GM12891 (cell line): ENCODE measurements around the gene HEMGN. TPM values are rescaled to one million over a fixed set of nuclear protein-coding genes. Genes with fewer than 3 reads are reported as not detected.

Source experiments
- DNase-seq: peaks from one replicate; pipeline ENCODE4 v3.0.0; 2011; ENCODE audit warnings: low spot score; ENCODE audit not compliant: insufficient read length
- FAIRE-seq: peaks from 2 replicates; lab custom pipeline; 2011; peaks lifted over from hg19 to GRCh38; lab: Jason Lieb, UNC
- PAX5 ChIP-seq: IDR thresholded peaks from 2 replicates; pipeline ENCODE4 v1.6.1; 2011; ENCODE audit warnings: low read length, moderate library complexity, mild to moderate bottlenecking; ENCODE audit not compliant: insufficient read depth, severe bottlenecking
- POLR2A ChIP-seq: IDR thresholded peaks from 2 replicates; pipeline ENCODE4 v1.6.1; 2011; ENCODE audit warnings: low read depth, low read length, control low read depth
- POLR2AphosphoS5 ChIP-seq: IDR thresholded peaks from 2 replicates; pipeline ENCODE4 v1.6.1; 2011; ENCODE audit warnings: low read depth, low read length, control low read depth
- POU2F2 ChIP-seq: IDR thresholded peaks from 2 replicates; pipeline ENCODE4 v1.6.1; 2011; ENCODE audit warnings: low read depth, mild to moderate bottlenecking, control low read depth, low read length, moderate library complexity
- SPI1 ChIP-seq: IDR thresholded peaks from 2 replicates; pipeline ENCODE4 v1.6.1; 2011; ENCODE audit warnings: low read depth, low read length, control low read depth
- TAF1 ChIP-seq: IDR thresholded peaks from 2 replicates; pipeline ENCODE4 v1.6.1; 2011; ENCODE audit warnings: low read depth, low read length, control low read depth
- polyA plus RNA-seq: library from polyadenylated mRNA; unstranded; fragments of >200 nt; gene quantifications from one replicate; pipeline ENCODE4 v1.2.1, GENCODE V29; 2012; ENCODE audit warnings: low read depth, missing spikeins, inconsistent platforms; ENCODE audit not compliant: missing spikeins

HEMGN gene, protein sequence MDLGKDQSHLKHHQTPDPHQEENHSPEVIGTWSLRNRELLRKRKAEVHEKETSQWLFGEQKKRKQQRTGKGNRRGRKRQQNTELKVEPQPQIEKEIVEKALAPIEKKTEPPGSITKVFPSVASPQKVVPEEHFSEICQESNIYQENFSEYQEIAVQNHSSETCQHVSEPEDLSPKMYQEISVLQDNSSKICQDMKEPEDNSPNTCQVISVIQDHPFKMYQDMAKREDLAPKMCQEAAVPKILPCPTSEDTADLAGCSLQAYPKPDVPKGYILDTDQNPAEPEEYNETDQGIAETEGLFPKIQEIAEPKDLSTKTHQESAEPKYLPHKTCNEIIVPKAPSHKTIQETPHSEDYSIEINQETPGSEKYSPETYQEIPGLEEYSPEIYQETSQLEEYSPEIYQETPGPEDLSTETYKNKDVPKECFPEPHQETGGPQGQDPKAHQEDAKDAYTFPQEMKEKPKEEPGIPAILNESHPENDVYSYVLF
- polyA plus RNA-seq = 0.06 TPM

DNA sequence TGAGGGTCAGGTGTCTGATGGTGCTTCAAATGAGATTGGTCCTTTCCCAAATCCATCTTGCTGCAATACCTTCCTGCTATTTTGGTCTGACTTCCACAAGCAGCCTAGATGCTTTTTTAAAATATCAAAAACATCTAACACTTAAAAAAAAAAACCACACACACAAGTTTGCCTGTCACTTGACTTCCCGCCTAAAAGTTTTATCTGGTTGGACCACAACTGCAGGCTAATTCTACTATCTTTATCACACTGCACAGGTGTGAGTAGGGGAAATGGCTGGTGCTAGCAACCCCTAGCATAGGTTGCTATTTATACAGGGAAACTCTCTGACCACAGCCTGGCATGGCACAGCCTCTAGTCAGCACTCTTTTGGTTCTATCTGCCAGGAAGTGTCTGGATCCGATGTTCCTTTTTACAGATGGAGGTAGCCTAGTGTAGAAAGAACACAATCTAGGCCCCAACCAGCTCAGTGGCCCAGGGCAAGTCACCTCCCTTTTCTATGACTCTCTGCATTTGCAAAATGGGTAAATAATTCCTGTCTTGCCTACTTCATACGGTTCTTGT is at the start of gene HEMGN:
TSS of gene HEMGN (minus strand) at position 92 of the 564 bp plus-strand sequence. CDS start at position 56, 36 bp downstream.
- no peak for DNase-seq
- TF ChIP-seq PAX5 (no peak), POLR2AphosphoS5 (no peak), POU2F2 (no peak), SPI1 (no peak), TAF1 (no peak), POLR2A (no peak)
- FAIRE-seq = peak; percentile 72

DNA sequence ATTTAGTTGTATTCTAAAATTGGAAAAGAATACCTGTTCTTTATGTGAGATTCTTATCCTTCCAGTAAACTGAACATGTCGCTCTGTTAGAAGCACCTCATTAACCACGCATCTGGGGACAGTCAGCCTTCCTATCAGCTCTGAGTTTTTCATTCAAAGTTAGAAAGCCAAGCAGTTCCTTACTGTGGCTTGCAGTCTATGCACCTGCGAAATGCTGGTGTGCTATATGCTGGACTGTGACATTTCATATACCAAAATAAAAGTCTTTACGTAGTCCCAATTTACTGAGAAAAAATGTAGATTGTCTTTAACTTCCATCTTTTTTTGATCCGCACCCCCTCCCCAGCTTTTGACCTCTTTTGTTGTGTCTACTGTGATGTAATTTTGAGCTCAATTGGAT is 49.5 kb upstream of the HEMGN start:
- peak; percentile 63 for FAIRE-seq
- DNase-seq = no peak
- TF ChIP-seq PAX5 (no peak), SPI1 (0 out of 2 replicates have a peak, but pooled peaks have one; percentile 30)

GRCh38 chr9:97985058-97985861 is 47.3 kb upstream of the HEMGN start:
- no peak for FAIRE-seq
- no peak for DNase-seq
- TF ChIP-seq POU2F2 (no peak), PAX5 (no peak), POLR2AphosphoS5 (no peak), TAF1 (no peak), POLR2A (no peak), SPI1 (no peak)

GRCh38 chr9:97984188-97985057 is 46.5 kb upstream of the HEMGN start:
- no peak for TF ChIP-seq SPI1
- peak; percentile 18; the same call in 1 of the 2 replicates for TF ChIP-seq POU2F2
- peak; percentile 67; the same call in 1 of the 2 replicates for TF ChIP-seq POLR2A
- no peak for TF ChIP-seq PAX5
- no peak; the same call in 1 of the 2 replicates for TF ChIP-seq TAF1
- TF ChIP-seq POLR2AphosphoS5 = peak; percentile 80
- FAIRE-seq (peak; percentile 89), DNase-seq (peak; percentile 54)

DNA sequence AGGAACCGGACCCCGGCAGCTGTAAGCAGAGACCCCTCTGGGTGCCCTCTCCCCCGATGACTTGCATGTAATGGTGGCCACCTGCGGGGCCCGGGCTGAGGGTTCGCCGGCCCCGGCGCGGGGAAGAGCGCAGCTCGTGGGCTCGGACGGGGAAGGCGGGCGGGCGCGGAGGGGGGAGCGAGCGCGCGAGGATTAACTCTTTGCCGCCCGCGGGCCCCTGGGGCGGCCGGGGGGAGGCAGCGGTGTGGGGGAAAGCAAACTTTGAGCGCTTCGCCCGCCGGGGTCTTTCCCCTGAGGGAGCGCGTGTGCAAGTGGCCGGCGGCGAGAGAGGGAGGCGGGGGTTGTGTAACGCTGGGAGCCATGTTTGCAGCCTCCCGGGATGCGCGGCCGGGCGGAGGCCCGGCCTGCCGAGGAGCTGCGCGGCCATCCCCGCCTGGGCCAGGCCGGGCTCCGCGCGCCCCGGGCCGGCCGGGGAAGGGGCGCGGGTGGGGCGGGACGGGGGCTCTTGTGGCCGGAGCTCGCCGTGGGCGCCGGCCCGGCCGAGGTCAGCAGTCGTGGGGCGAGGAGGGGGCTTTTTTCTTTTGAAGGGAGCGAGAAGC is 45.7 kb upstream of the HEMGN start:
- TF ChIP-seq PAX5 (no peak), POLR2A (0 out of 2 replicates have a peak, but pooled peaks have one; percentile 34)
- DNase-seq = peak; percentile 37
- no peak for FAIRE-seq

DNA sequence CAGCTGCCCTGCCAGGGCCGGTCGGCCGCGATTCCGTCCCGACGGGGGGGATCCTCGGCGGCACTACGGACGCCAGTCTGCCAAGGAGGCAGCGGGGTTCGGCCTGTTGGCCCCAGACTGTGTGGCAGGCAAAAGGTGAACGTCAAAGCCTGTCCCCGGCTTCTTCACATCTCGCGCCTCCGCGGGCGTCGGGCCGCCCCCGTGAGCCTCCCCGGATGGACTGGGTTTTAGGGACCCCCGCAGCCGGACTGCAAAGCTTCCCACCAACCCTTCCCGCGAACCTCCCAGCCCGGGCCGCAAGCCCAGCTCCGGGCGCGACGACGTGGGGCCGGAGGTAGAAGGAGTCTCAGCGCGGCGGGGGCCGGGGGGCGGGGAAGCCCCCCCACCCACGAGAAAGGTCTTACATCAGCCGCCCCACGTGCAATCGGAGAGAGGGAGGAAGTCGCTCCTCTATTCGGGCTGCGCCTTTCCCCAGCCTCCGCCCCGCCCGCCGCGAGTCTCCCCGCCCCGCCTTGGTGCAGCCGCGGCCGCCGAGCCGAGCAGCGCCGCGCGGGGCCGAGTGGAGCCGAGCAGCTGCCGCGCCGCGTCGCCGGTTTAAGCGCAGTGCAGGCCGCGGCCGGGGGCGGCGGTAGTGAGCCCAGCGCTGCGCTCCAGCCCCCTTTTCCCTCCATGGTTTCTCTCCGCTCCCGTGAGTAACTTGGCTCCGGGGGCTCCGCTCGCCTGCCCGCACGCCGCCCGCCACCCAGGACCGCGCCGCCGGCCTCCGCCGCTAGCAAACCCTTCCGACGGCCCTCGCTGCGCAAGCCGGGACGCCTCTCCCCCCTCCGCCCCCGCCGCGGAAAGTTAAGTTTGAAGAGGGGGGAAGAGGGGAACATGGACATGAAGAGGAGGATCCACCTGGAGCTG is 45.0 kb upstream of the HEMGN start, which contains the start of gene ANP32B:
TSS of gene ANP32B (plus strand) at position 659 of the 906 bp plus-strand sequence. CDS start at position 874, 215 bp downstream.
- TF ChIP-seq POLR2A (no peak), TAF1 (peak; percentile 76), SPI1 (peak; percentile 70), PAX5 (no peak), POLR2AphosphoS5 (peak; percentile 46), POU2F2 (no peak)
- peak; percentile 98 for FAIRE-seq
- DNase-seq = peak; percentile 80

- no peak for FAIRE-seq
- no peak for TF ChIP-seq TAF1
- TF ChIP-seq POU2F2 = no peak
- TF ChIP-seq POLR2AphosphoS5 = no peak
- DNase-seq = no peak
Measured at GRCh38 chr9:97981846-97982682, 44.1 kb upstream of the HEMGN start.

DNA sequence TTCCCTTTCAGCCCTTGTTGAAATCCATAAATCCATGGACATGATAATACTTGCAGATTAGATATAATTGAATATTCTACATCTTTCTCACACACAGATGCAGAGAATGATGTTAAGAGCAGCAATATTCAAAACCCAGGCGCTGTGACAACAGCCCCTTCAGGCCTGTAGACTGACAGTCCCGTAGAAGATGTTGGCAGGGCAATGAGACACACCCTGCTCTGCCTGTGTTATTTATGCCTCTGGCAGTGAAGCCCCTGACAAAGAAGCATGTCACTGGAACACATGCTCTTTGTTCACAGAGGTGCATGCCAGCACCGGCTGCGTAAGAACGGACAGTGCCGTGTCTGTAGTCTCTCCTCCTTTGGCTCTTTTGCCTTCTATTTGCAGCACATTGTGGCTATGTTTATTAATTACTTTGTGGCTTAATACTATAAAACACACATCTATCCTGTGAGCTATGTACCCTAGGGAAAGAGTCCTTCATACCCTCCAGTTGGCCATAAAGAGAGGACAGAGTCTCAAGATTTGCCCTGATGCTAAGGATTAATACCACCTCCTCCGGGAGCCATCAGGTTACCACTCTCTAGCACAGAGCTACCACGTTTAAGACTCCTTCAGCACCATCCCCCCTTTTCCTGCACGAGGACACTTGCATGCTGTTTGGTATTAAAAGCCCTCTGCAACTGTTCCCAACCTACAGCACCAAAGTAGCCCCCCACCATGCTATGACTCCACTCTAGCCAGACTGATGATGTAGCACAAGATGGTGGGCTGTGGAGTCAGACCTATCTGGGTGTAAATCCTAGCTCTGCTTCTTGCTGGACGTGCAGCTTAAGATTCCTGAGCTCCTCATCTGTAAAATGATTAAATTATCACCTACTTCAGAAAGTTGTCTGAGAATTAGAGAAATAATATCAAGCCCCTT is 43.2 kb upstream of the HEMGN start:
- FAIRE-seq (no peak), DNase-seq (no peak)
- no peak for TF ChIP-seq PAX5
- TF ChIP-seq POU2F2 = no peak
- no peak for TF ChIP-seq POLR2AphosphoS5
- TF ChIP-seq SPI1 = no peak
- TF ChIP-seq TAF1 = no peak
- TF ChIP-seq POLR2A = no peak
